Posterior vena cava (tissue), 2 donors: ENCODE data around the gene GABRR2. TPM values are rescaled to one million over a fixed set of nuclear protein-coding genes. Genes with fewer than 3 reads are reported as not detected.
"Not testable (repeated sequence)": the region's sequence is repeated elsewhere in the genome, so short reads cannot be mapped to it uniquely, and the experiment has no call there.

Experiments used
- DNase-seq: peaks from one replicate; pipeline ENCODE4 v3.0.0-alpha.2; 2020; ENCODE audit warnings: low spot score
- intact Hi-C, 2 donors: fragments of 100-400 bp; cut with DNase I; formaldehyde crosslinking; loops; one replicate each; pipeline versions ENCODE4 v1.14.1 to v1.14.2; 2022 to 2023
- total RNA-seq, 2 donors: library from RNA; stranded (reverse); fragmentation: NEBNext Ultra II Directional; extraction: Animal tissue kit (Norgen Biotek cat#: 25700); gene quantifications; one replicate each; pipeline ENCODE4 v1.2.1, GENCODE V29; 2021
- donor health status: DM: yes; HTN: yes; CAD: no.
- donor health status: DM: yes; HTN: yes; CAD: no.

Gene GABRR2
- total RNA-seq, 2 donors from 2014 or later = 0.93 to 1.7 TPM

GRCh38 chr6:89233605-89234004, 81.5 kb downstream of the GABRR2 start:
- intact Hi-C loops, DNase-seq: not testable (repeated sequence)

GRCh38 chr6:89222712-89223039, 92.4 kb downstream of the GABRR2 start:
- intact Hi-C loops = no loop called here
- no peak for DNase-seq

- intact Hi-C loops = no loop called here
- no peak for DNase-seq
Observed at GRCh38 chr6:89221971-89222711, 93.0 kb downstream of the GABRR2 start.

GRCh38 chr6:89221129-89221528, 94.0 kb downstream of the GABRR2 start:
- intact Hi-C loops = no loop called here
- no peak for DNase-seq

- no peak for DNase-seq
- intact Hi-C loops = no loop called here
Observed at GRCh38 chr6:89217299-89217910, 97.7 kb downstream of the GABRR2 start, which contains the start of gene GABRR1. TSS of gene GABRR1 (minus strand) at chr6:89217358. CDS start at chr6:89217322, 36 bp downstream.

- intact Hi-C loops = no loop called here
- DNase-seq = no peak
Observed at GRCh38 chr6:89216411-89216810, 98.7 kb downstream of the GABRR2 start.

- intact Hi-C loops = no loop called here
- DNase-seq = no peak
Observed at GRCh38 chr6:89215391-89215790, 99.7 kb downstream of the GABRR2 start.

- DNase-seq = no peak
- intact Hi-C loops = no loop called here
Observed at GRCh38 chr6:89214197-89214596, 100.9 kb downstream of the GABRR2 start.

GRCh38 chr6:89212472-89212871, 102.6 kb downstream of the GABRR2 start:
- intact Hi-C loops = no loop called here
- DNase-seq = no peak

GRCh38 chr6:89209457-89209856, 105.6 kb downstream of the GABRR2 start:
- intact Hi-C loops = no loop called here
- DNase-seq = no peak

- no peak for DNase-seq
- intact Hi-C loops = no loop called here
Observed at GRCh38 chr6:89208551-89208950, 106.5 kb downstream of the GABRR2 start.

Other genes with a start within 250 kb of the GABRR2 start
- 100 to 1,000 TPM; 280 to 381 TPM for gene PNRC1, start 234.5 kb downstream of the GABRR2 start, total RNA-seq
- 1 to 10 TPM; 3.4 to 3.5 TPM for gene SRSF12, start 197.2 kb downstream of the GABRR2 start, total RNA-seq
- 10 to 100 TPM in 1 of 2 donors, 1 to 10 TPM in 1; 9.1 to 14.0 TPM for gene PM20D2, start 169.2 kb downstream of the GABRR2 start, total RNA-seq
- gene GABRR1, start 97.9 kb downstream of the GABRR2 start, total RNA-seq = under 1 TPM; 0.19 to 0.29 TPM
- gene UBE2J1, start 37.4 kb upstream of the GABRR2 start, total RNA-seq = 10 to 100 TPM; 39.8 to 43.8 TPM
- gene RRAGD, start 97.0 kb upstream of the GABRR2 start, total RNA-seq = 10 to 100 TPM; 21.7 to 31.3 TPM
- gene ANKRD6, start 117.9 kb upstream of the GABRR2 start, total RNA-seq = 10 to 100 TPM; 14.6 to 16.0 TPM